HG02798 (cell line): ENCODE data around the gene SGCA.
A peak's percentile ranks its signal among the peaks of the same experiment; 100 is the strongest.

Experiments used
- ATAC-seq: cut with Tn5 transposase; IDR thresholded peaks from one replicate; pipeline ENCODE4 v1.9.1; 2021; ENCODE audit warnings: mild to moderate bottlenecking; ENCODE audit not compliant: unreplicated experiment, poor library complexity

The SGCA gene

GRCh38 chr17:50205963-50206505, 40.2 kb downstream of the SGCA start:
- no peak for ATAC-seq

DNA sequence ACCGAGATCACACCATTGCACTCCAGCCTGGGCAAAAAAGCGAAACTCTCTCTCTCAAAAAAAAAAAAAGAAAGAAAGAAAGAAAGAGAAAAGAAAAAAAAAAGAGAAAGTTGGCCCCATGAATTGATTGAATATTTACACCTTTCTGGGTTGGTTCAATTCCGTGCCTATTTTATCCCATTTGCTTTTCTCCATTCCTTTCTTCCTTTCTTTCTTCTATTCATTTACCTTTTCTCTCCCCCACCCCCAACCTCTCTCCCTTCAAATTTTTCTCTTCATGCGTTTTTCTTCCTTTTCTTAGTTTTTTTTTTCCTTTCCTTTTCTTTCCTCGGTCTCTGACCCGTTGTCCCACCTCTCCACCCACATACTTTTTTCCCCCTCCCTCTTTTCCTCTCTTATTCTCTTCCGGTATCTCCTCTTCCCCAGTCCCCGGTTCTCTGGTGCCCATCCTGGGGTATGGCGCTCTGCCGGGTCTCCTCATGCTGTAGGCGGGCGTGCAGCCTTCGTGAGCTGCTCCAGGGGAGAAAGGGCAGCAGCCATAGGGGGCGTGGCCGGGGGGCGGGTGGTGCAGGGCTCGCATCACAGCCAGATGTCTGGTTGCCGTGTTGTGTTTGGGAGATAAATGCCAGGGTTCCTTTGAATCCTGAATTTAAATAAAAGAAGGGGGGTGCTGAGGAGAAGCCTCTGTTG, 40.9 kb downstream of the SGCA start:
- ATAC-seq: no peak

- no peak for ATAC-seq
Observed at GRCh38 chr17:50207315-50207714, 41.5 kb downstream of the SGCA start.

GRCh38 chr17:50207792-50208567, 42.2 kb downstream of the SGCA start:
- ATAC-seq: no peak

DNA sequence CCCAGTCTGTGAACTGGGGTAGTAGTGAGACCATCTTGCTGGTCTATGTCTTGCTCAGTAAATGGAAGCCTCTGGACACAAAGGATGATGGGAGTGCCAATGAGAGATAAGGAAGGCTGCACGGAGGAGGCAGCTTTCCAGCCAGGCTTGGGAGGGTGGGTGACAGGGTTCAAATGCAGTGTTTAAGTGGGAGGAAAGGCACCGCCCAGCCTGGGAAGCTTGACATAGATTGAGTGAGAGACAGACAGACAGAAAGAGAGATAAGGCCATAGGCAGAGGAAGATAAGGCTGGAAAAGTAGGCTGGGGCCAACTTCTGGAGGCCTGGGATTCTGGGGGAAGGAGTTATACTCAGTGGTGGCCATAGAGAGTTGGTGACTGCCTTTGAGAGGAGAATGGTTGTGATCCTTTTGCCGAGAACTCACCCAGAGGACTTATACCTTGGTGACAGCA, 42.8 kb downstream of the SGCA start:
- no peak for ATAC-seq

DNA sequence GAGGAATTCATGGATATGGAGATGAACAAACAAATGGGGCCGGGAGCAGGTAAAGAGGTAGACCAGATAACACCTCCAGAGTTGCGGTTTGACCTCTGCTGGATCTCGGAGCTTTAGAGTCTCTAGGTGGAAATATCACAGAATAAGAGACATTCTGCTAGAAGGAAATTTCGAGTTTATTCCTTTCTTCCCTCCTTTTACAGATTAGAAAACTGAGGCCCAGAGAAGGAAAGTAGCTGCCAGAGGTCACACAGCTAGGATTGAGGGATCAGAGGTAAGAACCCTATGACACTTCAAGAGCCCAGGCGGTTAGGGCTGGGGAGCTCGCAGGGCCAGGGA, 43.3 kb downstream of the SGCA start:
- no peak for ATAC-seq

DNA sequence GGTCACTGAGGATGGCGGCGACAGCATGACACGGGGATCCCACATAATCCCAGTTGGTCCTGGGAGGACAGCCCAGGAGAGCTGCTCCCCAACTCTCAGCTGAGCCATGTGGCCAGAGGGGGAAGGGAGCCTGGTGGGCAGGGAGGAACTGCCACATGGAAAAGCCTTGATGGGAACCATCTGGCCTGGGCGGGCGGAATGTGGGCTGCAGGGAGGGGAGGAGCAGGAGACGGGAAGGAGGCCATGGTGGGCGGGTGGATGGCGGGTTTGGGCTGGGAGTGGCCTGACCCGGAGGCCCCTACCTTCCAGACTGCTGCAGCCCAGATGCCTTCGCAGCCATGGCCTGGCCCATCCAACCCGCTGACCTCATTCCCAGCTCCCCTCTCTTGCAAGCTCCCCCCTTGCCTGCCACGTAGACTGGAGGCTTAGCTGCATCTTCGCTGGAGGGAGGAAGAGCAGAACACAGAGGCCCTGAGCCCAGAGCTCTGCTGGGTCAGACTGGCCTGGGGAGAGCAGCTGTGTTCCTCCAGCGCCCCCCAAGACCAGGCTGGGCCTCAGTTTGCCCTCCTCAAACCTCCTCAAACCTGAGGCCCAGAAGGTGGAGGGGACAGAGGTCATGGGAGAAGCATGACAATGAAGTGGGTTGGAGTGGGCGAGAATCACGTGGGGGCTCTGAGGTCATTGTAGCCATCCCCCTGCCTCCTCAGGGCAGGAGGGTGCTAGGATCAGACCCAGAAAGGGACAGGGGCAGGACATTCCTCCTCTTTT, 43.9 kb downstream of the SGCA start:
- no peak for ATAC-seq

DNA sequence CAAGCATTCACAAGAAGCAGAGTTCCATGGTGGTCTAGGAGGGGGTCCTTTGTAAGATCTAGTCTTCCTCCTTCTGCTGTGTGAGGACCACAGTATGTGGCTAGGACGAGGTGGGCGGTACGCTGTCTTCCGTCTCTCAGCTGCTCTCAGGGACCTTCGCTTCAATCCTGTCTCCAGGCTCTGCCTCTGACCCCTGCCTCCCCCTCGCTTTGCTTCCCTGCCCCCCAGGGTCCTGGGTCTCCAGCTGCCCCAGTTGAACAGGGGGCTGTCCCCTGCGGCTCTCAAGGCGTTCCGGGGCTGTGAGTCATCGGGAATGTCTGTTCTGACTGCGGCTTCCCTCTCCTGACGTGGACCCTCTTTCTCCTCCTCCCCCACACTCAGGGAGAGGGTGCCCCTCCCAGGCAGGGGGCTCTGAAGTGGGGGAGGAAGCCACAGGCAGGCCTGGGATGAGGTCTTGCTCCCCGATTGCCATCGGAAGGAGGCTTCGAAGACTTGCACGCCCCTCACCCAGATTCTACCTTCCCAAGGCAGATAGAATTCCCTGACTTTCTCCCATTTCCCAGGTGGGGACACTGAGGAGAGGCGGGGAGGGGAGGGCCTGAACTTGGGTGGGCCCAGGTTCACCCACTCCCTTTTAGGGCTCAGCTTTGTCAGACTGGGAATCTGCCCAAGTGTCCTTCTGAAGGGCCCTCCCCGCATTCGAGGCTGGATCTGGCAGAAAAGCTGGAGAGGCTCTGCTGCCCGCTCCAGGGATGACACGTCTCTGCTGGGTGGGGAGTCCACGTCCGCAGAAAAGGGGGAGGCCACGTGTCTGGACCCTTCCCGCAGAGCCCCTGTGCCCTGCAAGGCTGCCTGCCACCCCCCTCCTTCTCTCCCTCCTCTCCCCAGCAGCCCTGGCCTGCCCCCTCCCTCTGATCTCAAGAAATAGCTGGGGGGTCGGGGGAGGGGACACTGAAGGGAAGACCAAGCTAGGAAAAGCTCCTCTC, 44.7 kb downstream of the SGCA start:
- ATAC-seq: no peak

GRCh38 chr17:50211249-50212120, 45.7 kb downstream of the SGCA start:
- ATAC-seq: no peak

GRCh38 chr17:50212121-50212843, 46.5 kb downstream of the SGCA start:
- ATAC-seq: no peak

DNA sequence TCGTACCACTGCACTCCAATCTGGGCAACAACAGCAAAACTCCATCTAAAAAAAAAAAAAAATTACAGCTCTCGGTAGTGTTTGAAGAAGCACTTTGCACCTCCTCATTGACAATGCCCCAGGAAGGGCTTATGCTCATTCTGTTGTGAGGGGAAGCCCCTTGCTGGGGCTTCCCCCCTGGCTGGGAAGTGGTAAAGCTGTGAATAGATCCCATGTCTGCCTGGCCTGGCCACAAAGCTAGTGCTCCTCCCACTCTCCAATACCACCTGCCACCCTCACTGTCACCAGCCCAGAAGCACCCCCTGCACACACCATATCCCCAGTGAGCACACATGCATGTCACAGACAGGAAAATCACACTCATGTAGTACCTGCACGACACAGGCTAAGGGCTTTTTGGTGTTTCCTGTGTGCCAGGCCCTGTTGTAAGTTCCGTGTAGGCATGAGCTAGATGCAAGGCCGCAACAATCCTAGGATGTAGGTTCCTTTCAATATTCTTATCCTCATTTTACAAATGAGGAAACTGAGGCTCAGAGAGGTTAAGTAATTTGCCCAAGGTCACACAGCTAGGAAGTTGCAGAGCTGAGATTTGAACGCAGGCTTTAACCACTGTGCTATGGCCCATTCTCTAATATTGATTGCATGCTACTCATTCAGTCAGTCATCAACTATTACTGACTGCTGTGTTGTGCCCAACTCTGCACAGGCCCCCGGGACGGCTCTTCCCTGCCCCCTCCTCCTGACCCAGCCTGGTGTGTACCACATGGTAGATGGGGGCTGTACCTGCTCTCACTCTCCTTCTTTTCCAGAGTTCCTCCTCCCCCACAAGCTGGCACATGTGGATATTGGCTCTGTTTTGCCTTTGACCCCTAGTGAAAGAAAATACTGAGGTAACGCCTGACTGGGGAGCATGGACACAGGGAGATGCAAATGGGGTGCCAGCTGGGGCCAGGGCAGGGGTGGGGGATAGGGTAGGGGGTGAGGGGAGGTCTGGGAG, 47.5 kb downstream of the SGCA start:
- peak; percentile 53 for ATAC-seq

- no peak for ATAC-seq
Observed at GRCh38 chr17:50214976-50215760, 49.4 kb downstream of the SGCA start.

GRCh38 chr17:50217591-50217990, 51.8 kb downstream of the SGCA start:
- ATAC-seq: no peak

DNA sequence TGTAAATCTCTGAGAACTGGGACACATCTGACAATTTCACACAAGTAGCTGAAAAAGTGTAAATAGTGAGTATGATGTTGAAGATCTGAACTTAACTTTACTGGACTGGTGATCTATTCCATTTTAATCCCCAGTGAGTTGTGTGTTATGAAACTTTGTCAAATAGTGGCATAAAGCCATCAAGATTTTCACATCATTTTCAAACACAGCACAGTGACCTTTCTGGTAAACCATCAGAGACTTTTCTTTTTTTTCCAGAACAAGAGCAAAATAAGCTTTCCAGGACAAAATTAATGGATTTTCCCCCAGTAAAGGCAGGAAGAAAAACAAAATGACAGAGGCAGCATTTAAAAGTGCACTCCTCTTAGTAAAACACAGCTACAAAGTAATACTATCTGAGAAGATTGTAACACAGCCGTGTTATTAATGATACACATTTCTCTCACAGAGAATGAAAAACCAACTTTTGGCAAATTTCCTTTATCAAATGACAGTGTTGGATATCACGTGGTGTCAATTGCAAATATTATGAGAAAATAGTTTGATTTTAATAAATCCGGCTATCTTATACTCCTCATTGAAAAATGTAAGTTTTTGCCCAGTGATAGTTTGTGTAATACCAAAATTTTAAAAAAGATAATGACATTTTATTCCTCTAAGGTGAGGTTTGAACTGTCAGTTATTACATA, 52.4 kb downstream of the SGCA start:
- ATAC-seq: no peak

DNA sequence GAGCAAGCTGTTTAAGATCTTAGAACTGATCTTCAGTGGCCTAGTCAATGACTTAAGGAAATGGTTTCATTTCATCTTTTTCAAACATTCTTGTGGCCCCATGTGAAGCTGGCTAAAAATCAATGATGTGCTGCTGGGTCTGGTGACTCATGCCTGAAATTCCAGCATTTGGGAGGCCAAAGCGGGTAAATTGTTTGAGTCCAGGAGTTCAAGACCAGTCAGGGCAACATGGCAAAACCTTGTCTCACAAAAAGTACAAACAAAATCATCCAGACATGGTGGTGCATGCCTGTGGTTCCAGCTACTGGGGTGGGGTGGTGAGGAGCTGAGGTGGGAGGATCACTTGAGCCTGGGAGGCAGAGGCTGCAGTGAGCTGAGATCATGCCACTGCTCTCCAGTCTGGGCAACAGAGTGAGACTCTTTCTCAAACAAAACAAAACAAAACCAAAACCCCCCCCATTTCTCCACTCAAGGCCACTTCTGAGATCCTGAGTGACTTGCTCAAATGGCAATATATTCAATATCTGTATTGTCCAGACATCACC, 53.0 kb downstream of the SGCA start:
- no peak for ATAC-seq
